Omental fat pad (tissue), 4 donors: Measurements from ENCODE around the gene ZNF681. TPM values are rescaled to one million over a fixed set of nuclear protein-coding genes. Genes with fewer than 3 reads are reported as not detected.
A peak's percentile ranks its signal among the peaks of the same experiment; 100 is the strongest.

ENCODE experiments used
- ATAC-seq: fragments of 150-250 bp; one replicate; pipeline ENCODE4 v1.9.1; 2016; ENCODE audit warnings: mild to moderate bottlenecking, moderate library complexity; ENCODE audit not compliant: low FRiP score
- DNase-seq: peaks from one replicate; pipeline ENCODE4 v3.0.0-alpha.2; 2019; ENCODE audit warnings: low spot score
- total RNA-seq, 4 donors: library from RNA; depleted of rRNA; stranded (reverse); fragments of >200 nt; gene quantifications; one replicate each; pipeline ENCODE4 v1.1.0, GENCODE V29; 2016
- TF ChIP-seq, protein P1 (sequence below), 3 donors: fragments of 450-650 bp; IDR thresholded peaks; one replicate each; pipeline ENCODE4 v1.5.1; 2016 to 2017; ENCODE audit warnings: antibody characterized with exemption in 3 of 3, mild to moderate bottlenecking in 3 of 3, moderate library complexity in 2 of 3

The ZNF681 gene
- 1 to 10 TPM in 1 of 4 donors, under 1 TPM in 3; 0.48 to 2.8 (median 0.56) TPM for total RNA-seq

DNA sequence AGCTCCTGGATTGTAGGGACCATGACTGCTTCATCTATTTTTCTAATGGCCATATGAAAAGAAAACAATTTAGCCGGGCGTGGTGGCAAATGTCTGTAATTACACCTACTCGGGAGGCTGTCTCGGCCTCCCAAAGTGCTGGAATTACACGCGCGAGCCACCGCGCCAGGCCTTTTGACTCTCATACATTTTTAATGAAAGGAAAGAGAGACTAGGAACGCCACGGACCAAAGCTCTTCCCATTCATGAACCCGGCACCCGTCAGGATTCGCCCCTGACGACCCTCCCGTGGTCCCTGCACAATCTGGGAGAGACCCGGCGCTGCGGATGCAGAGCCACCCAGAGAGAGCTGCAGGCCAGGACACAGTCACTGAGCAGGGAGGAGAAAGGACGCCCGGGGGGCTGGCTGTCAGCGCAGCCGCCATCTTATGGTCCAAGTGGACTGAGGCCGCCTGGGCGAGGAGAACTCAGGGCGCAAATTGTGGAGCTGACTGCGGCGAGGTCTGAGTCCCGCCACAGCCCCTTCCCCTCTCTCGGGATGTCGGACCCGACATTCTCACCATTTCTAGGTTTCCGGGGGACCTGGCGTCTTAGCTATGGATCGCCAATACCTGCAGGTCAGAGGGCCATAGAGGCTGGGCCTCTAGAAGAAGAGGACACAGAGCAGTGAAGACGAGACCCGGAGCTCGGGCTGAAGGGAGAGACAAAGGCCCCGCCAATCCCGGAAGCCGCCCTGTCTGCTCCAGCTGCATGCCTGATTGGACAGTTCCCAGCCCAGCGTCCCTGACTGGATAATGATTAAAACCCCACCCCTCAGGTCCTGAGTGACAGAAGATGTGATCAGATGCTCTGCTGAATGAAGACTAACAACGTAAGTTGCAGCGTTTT lies at the start of gene ZNF681:
Gene ZNF681 (minus strand): TSS at position 705 of the 888 bp plus-strand sequence. CDS start 142 bp downstream, at position 563.
- TF ChIP-seq, protein P1, sequence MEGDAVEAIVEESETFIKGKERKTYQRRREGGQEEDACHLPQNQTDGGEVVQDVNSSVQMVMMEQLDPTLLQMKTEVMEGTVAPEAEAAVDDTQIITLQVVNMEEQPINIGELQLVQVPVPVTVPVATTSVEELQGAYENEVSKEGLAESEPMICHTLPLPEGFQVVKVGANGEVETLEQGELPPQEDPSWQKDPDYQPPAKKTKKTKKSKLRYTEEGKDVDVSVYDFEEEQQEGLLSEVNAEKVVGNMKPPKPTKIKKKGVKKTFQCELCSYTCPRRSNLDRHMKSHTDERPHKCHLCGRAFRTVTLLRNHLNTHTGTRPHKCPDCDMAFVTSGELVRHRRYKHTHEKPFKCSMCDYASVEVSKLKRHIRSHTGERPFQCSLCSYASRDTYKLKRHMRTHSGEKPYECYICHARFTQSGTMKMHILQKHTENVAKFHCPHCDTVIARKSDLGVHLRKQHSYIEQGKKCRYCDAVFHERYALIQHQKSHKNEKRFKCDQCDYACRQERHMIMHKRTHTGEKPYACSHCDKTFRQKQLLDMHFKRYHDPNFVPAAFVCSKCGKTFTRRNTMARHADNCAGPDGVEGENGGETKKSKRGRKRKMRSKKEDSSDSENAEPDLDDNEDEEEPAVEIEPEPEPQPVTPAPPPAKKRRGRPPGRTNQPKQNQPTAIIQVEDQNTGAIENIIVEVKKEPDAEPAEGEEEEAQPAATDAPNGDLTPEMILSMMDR (IDR thresholded peaks at IDR 0.05), result no peak
- ATAC-seq, result peak; percentile 92
- peak; percentile 70 for DNase-seq

DNA sequence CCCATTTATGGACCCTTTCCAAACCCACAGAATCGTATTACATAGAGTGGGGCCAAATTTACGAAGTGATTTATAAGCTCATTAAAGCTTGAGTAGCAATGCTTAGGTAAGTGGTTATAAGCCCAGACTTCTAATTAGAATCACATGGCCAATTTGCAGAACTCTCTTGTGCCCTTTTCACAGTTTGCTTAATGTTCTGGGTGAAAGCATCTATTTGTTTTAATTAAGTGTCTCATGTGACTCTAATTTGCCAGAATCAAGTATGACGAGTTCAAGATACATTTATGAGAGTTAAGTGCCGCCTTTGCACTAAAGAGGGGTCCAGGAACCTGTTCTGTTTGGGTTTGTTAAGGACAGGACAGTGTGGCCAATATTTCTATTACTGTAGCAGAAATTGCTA lies 46.0 kb upstream of the ZNF681 start:
- DNase-seq (no peak), ATAC-seq (no peak)
- TF ChIP-seq, protein P1 (IDR thresholded peaks at IDR 0.05), result no peak

DNA sequence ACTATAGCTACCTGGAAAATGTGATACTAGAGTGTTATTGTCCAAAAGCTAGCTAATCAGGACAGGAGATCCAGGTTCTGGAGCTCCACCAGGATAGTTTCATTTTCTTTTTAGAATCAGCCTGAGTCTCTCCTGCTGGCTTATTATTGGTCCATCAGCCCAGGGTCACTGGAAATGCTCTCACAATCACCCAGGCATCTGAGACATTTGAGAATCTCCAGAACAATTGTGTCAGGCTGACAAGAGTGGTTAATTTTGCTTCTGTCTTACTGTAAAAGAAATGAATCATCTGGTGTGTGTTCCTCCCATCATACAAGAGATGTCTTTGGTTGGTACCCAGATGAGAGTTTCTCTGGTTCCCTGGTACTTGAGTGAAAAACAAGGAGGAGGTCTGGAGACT lies 43.6 kb upstream of the ZNF681 start:
- ATAC-seq (no peak), DNase-seq (no peak)
- TF ChIP-seq, protein P1 (IDR thresholded peaks at IDR 0.05), result no peak

DNA sequence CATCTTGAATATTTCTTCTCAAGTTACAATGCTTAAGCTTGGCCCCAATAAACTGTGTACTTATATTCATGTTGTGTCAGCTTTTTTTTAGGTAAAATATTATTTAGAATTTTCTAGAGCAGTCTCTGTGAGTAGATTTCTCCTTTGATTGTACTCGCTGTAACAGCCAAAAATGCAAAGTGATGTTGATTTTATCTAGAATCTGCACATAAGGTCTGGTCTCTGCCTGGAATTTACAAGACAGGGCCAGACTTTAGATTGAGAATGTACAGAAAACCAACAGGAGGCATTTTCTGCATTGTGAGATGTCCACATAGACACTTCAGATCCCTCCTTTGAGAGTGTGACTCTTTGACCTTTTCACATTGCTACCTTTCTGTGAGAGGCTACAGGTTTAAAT lies 43.1 kb upstream of the ZNF681 start:
- DNase-seq, result no peak
- TF ChIP-seq, protein P1 (IDR thresholded peaks at IDR 0.05), result no peak
- ATAC-seq, result no peak

DNA sequence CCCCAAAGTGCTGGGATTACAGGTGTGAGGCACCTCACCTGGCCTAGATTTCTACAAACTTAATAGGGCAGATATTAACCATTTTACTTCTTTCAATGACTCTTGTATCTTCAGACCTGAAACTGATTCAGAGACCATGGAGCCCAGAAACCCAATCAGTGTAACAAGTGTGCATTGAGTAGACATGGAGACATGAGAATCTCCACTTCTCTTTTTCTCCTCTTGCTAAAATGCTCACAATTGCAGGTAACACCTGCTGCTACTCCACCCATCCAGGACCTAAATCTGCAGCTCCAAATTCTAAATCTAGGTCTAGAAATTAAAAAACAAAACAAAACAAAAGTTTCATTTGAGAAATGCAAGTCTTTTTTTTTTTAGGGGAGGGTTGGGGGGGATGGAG lies 42.2 kb upstream of the ZNF681 start:
- TF ChIP-seq, protein P1 (IDR thresholded peaks at IDR 0.05), result no peak
- no peak for DNase-seq
- no peak for ATAC-seq

DNA sequence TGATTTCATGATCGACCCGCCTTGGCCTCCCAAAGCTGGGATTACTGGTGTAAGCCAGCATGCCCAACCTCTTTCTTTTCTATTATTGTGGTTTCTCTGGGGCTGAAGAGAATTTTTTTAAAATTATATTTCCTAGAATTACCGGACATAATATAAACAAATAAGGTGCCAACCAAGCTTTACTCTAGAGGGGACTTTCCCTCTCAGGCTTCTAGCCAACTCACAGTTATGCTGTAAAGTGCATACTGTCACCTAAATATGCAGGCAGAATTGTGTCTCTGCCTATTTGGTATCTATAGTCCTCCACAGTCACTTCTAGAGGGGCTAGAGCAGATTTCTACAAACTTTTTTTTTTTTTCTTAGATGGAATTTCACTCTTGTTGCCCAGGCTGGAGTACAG lies 41.6 kb upstream of the ZNF681 start:
- ATAC-seq (no peak), DNase-seq (no peak)
- TF ChIP-seq, protein P1 (IDR thresholded peaks at IDR 0.05), result no peak

DNA sequence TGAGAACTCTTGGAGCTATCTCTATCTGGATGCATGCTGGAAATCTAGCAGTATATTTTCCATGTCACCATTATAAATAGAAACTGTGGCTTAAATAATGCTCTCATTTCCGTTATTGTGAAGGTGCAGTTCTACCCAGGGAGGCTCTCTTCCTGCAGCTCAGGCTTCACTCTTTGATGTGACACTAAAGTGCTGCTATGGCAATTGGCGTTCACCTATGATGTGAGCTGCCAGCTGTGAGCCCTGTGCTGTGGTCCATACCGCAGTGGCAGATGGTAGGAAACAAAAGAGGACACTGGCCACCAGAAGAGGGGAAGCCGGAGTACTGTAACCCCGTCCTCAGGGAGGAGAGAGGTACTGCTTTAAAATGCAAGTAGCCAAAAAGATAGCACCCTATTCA lies 40.6 kb upstream of the ZNF681 start:
- no peak for ATAC-seq
- TF ChIP-seq, protein P1 (IDR thresholded peaks at IDR 0.05), result no peak

More for the DNA sequence above, 40.6 kb upstream of the ZNF681 start:
- no peak for DNase-seq
